Measurements from ENCODE around the gene SMARCA4.

- no peak for TF ChIP-seq CREB1 (CRISPR knock-in tag; IDR thresholded peaks at IDR 0.05; ENCODE audit: low read depth)
- TF ChIP-seq POLR2AphosphoS5 (IDR thresholded peaks at IDR 0.05; ENCODE audit: low read depth) = no peak
- no peak for TF ChIP-seq CTCF (conservative IDR thresholded peaks at IDR 0.05; ENCODE audit: low read depth in 2 of 2)
Observed at GRCh38 chr19:11079999-11080398, 119.2 kb downstream of the SMARCA4 start.

Data from GM23338 (cell line).